Mucosa of descending colon (tissue), 3 donors: ENCODE data around the gene FCRLB. TPM values are rescaled to one million over a fixed set of nuclear protein-coding genes. Genes with fewer than 3 reads are reported as not detected.
A peak's percentile ranks its signal among the peaks of the same experiment; 100 is the strongest.

Experiments used
- ATAC-seq: fragments of 200-7000 bp; cut with Tn5 transposase; one replicate; pipeline ENCODE4 v1.9.1; 2020; ENCODE audit warnings: mild to moderate bottlenecking, moderate library complexity
- DNase-seq, 3 donors: peaks; one replicate each; pipeline ENCODE4 v3.0.0-alpha.2; 2020
- H3K36me3 ChIP-seq: fragments of 200-600 bp; one replicate; pipeline ENCODE4 v1.8.0; 2021; ENCODE audit warnings: low read depth, mild to moderate bottlenecking
- H3K4me1 ChIP-seq: fragments of 200-600 bp; one replicate; pipeline ENCODE4 v1.8.0; 2021; ENCODE audit warnings: low read depth, mild to moderate bottlenecking
- H3K4me3 ChIP-seq: fragments of 200-600 bp; one replicate; pipeline ENCODE4 v1.8.0; 2021; ENCODE audit warnings: mild to moderate bottlenecking
- H3K9me3 ChIP-seq: fragments of 200-600 bp; one replicate; pipeline ENCODE4 v1.8.0; 2021; ENCODE audit warnings: mild to moderate bottlenecking
- CTCF ChIP-seq: fragments of 200-600 bp; IDR thresholded peaks from one replicate; pipeline ENCODE4 v1.8.0; 2022; ENCODE audit warnings: antibody characterized with exemption, mild to moderate bottlenecking
- intact Hi-C, 2 donors: fragments of 100-400 bp; cut with DNase I in 1 of 2; cut with micrococcal nuclease in 1 of 2; formaldehyde crosslinking; loops; one replicate each; pipeline versions ENCODE4 v1.11.0 to v1.11.1; 2022; cut with DNase I, micrococcal nuclease
- total RNA-seq, 3 donors: library from RNA; stranded (reverse); fragmentation: NEBNext Ultra II Directional in 2 of 3; extraction: Animal tissue kit (Norgen Biotek cat#: 25700) in 2 of 3; gene quantifications; one replicate each; pipeline versions ENCODE4 v1.2.1 to v1.2.4, GENCODE V29; 2021 to 2023
- donor health status: DM: no; HTN: no; CAD: no; lungs with moderate emphysema.
- donor health status: DM: no; HTN: no; CAD: no.
- donor health status: DM: no; HTN: yes; CAD: no.

Gene FCRLB
- total RNA-seq, 3 donors from 2014 or later: 0.28 TPM; not detected in 2

GRCh38 chr1:161718559-161719324 is 2.6 kb upstream of the FCRLB start:
- DNase-seq (no peak), ATAC-seq (peak; percentile 20)
- Histone ChIP-seq H3K36me3 (no peaks in the 10 kb centered on the region), H3K4me1 (no peaks in the 10 kb centered on the region), H3K4me3 (no peak overlapping the region), H3K9me3 (no peaks in the 10 kb centered on the region)
- no peak for TF ChIP-seq CTCF
- intact Hi-C loops: no loop called here

- no peak overlapping the region for H3K4me3 ChIP-seq
- DNase-seq (no peak), ATAC-seq (no peak)
- no peak for TF ChIP-seq CTCF
- intact Hi-C loops: no loop called here
- H3K4me1 ChIP-seq: no peaks in the 10 kb centered on the region
- H3K36me3 ChIP-seq: no peaks in the 10 kb centered on the region
- H3K9me3 ChIP-seq: no peaks in the 10 kb centered on the region
Measured at GRCh38 chr1:161719325-161719611, 2.1 kb upstream of the FCRLB start.

- intact Hi-C loops: no loop called here
- DNase-seq: no peak
- H3K9me3 ChIP-seq: no peaks in the 10 kb centered on the region
- H3K4me3 ChIP-seq: no peak overlapping the region
- TF ChIP-seq CTCF: no peak
- ATAC-seq: no peak
- no peaks in the 10 kb centered on the region for H3K4me1 ChIP-seq
- H3K36me3 ChIP-seq: no peaks in the 10 kb centered on the region
Measured at GRCh38 chr1:161720422-161720821, 922 bp upstream of the FCRLB start.

GRCh38 chr1:161721738-161722343 is 497 bp downstream of the FCRLB start:
- intact Hi-C loops: no loop called here
- no peaks in the 10 kb centered on the region for H3K9me3 ChIP-seq
- TF ChIP-seq CTCF: no peak
- no peak for DNase-seq
- H3K4me1 ChIP-seq: no peaks in the 10 kb centered on the region
- no peak overlapping the region for H3K4me3 ChIP-seq
- ATAC-seq: no peak
- no peaks in the 10 kb centered on the region for H3K36me3 ChIP-seq

GRCh38 chr1:161722406-161722805 is 1.1 kb downstream of the FCRLB start:
- ATAC-seq (no peak), DNase-seq (no peak)
- no peak overlapping the region for H3K4me3 ChIP-seq
- peaks cover 4% of the 10 kb centered on the region for H3K4me1 ChIP-seq
- H3K36me3 ChIP-seq: no peaks in the 10 kb centered on the region
- intact Hi-C loops: no loop called here
- no peaks in the 10 kb centered on the region for H3K9me3 ChIP-seq
- TF ChIP-seq CTCF: no peak
